ENCODE results near the gene ZFP69. TPM values are rescaled to one million over a fixed set of nuclear protein-coding genes. Genes with fewer than 3 reads are reported as not detected.

The ZFP69 gene
- total RNA-seq, 1 donor from 2014 or later, result 3.3 TPM

GRCh38 chr1:40507973-40508372 is 30.9 kb downstream of the ZFP69 start:
- H3K27ac Mint-ChIP-seq (ENCODE audit: unreplicated experiment), result no peak overlapping the region

DNA sequence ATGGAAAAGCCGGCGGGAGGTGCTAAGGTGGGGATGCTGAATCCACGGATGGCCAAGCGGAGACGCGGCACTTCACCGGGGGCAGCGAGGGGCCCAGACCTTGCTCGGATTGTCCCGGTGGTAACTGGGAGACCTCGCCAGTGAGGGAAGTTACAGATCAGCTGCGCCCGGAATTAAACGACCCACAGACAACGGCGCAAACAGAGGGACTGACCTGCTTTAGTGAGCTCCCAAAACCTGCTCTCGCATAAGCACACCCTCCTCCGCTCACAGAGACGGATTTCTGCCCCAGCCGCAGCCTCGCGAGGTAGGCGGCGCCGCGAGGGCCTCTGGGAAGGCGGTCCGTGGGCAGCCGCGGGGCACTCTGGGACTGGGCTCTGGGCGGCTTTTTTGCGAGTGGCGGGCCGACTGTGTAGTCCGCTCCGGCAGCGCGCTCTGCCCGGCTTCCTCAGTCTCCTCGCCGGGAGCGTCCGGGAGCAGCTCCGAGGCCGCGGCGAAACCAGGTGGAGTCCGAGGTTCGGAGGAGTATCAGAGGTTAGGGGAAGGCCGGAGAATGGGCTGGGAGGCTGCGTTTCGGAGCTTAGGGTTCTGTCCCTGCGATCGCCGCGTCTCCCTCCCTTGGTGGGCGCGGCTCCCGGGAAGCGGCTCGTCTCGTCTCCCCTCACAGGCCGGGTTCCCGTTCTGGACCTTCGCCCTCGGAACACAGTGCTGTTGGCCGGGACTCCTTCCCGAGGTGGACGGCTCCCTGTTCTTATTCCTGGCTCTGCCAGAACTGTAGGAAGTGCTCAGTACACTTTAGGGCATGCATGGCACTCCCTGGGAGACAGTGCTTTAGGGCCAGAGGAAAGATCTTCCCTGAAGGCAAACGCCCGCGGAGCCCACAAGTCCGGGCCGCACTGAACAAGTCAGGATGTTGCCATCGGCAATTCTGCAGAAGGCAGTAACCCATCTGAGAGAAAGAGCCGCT is 31.6 kb downstream of the ZFP69 start, which contains the start of gene EXO5:
Gene EXO5 (plus strand): TSS at position 393 of the 967 bp plus-strand sequence. CDS start 5,778 bp downstream, outside the sequence.
- peak; percentile 74 for DNase-seq (ENCODE audit: low spot score)
- Mint-ChIP-seq H3K4me1 (ENCODE audit: unreplicated experiment) (peaks cover 8% of the 10 kb centered on the region), H3K4me3 (ENCODE audit: unreplicated experiment) (peak within 1 kb of the TSS; percentile 83), H3K27me3 (ENCODE audit: unreplicated experiment) (peaks cover 3% of the 10 kb centered on the region), H3K36me3 (ENCODE audit: low read depth, unreplicated experiment) (peaks cover 38% of the 10 kb centered on the region), H3K9me3 (ENCODE audit: unreplicated experiment) (peaks cover 4% of the 10 kb centered on the region), H3K27ac (ENCODE audit: unreplicated experiment) (no peak within 1 kb of the TSS)
- no peak for TF ChIP-seq CTCF (IDR thresholded peaks at IDR 0.05; ENCODE audit: unreplicated experiment)

More at GRCh38 chr1:40507973-40508372, 30.9 kb downstream of the ZFP69 start:
- no peak for DNase-seq (ENCODE audit: low spot score)
- H3K36me3 Mint-ChIP-seq (ENCODE audit: low read depth, unreplicated experiment), result peaks cover 40% of the 10 kb centered on the region
- peak overlapping the region; percentile 83 for H3K4me3 Mint-ChIP-seq (ENCODE audit: unreplicated experiment)
- peaks cover 8% of the 10 kb centered on the region for H3K4me1 Mint-ChIP-seq (ENCODE audit: unreplicated experiment)
- peaks cover 6% of the 10 kb centered on the region for H3K9me3 Mint-ChIP-seq (ENCODE audit: unreplicated experiment)
- TF ChIP-seq CTCF (IDR thresholded peaks at IDR 0.05; ENCODE audit: unreplicated experiment), result no peak
- peaks cover 3% of the 10 kb centered on the region for H3K27me3 Mint-ChIP-seq (ENCODE audit: unreplicated experiment)

DNA sequence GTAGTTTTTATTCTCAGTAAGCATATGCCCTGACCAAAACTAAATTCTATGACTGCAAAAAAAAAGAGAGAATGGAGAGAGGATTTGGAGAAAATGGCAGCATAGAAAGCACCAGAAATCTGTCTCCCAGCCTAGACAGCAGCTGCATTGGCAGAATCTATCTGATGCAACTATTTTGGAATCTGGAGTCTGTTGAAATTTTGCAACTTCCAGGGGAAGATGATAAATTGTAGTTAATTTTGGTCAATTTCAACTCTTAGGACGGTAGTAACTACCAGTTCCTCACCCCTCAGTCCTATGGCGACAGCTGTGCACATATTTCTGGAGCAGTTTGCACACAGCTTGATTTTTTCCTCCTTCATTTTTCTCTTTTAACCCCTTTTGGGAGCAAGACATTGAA is 42.4 kb downstream of the ZFP69 start:
- no peak for DNase-seq (ENCODE audit: low spot score)
- no peak for TF ChIP-seq CTCF (IDR thresholded peaks at IDR 0.05; ENCODE audit: unreplicated experiment)
- Mint-ChIP-seq H3K27me3 (ENCODE audit: unreplicated experiment) (peaks cover 2% of the 10 kb centered on the region), H3K27ac (ENCODE audit: unreplicated experiment) (no peak overlapping the region), H3K4me1 (ENCODE audit: unreplicated experiment) (no peaks in the 10 kb centered on the region), H3K36me3 (ENCODE audit: low read depth, unreplicated experiment) (peaks cover 32% of the 10 kb centered on the region), H3K4me3 (ENCODE audit: unreplicated experiment) (no peak overlapping the region), H3K9me3 (ENCODE audit: unreplicated experiment) (peaks cover 8% of the 10 kb centered on the region)

- H3K27me3 Mint-ChIP-seq (ENCODE audit: unreplicated experiment), result peaks cover 2% of the 10 kb centered on the region
- peaks cover 18% of the 10 kb centered on the region for H3K4me1 Mint-ChIP-seq (ENCODE audit: unreplicated experiment)
- no peaks in the 10 kb centered on the region for H3K9me3 Mint-ChIP-seq (ENCODE audit: unreplicated experiment)
- H3K36me3 Mint-ChIP-seq (ENCODE audit: low read depth, unreplicated experiment), result peaks cover 4% of the 10 kb centered on the region
- H3K27ac Mint-ChIP-seq (ENCODE audit: unreplicated experiment), result peak overlapping the region; percentile 98
- TF ChIP-seq CTCF (IDR thresholded peaks at IDR 0.05; ENCODE audit: unreplicated experiment), result no peak
- DNase-seq (ENCODE audit: low spot score), result no peak
- peak overlapping the region; percentile 99 for H3K4me3 Mint-ChIP-seq (ENCODE audit: unreplicated experiment)
These were observed 53.8 kb downstream of the ZFP69 start for GRCh38 chr1:40530735-40531380.

All from endothelial cell (in vitro differentiated cells).